B cell (primary cell): ENCODE results near the gene MCRS1. TPM values are rescaled to one million over a fixed set of nuclear protein-coding genes. Genes with fewer than 3 reads are reported as not detected.

ENCODE experiments used
- ATAC-seq: fragments of 200-7000 bp; cut with Tn5 transposase; one replicate; pipeline ENCODE4 v1.10.0; 2021; ENCODE audit warnings: low read depth, mild to moderate bottlenecking, moderate number of reproducible peaks, moderate library complexity
- CTCF ChIA-PET: fragments of 350-600 bp; sonication (Branson Sonifier 250); formaldehyde crosslinking; loops from one replicate; lab custom pipeline; 2021; ENCODE audit warnings: antibody characterized with exemption, inconsistent platforms; lab: Charles Lee
- POLR2A ChIA-PET: fragments of 350-600 bp; sonication (Branson Sonifier 250); formaldehyde crosslinking; loops from one replicate; lab custom pipeline; 2021; ENCODE audit warnings: antibody characterized with exemption; lab: Charles Lee
- DNase-seq: peaks from one replicate; pipeline ENCODE4 v3.0.0; 2013
- H2AFZ ChIP-seq: 2 replicates; pipeline ENCODE4 v1.6.1; 2012; ENCODE audit warnings: mild to moderate bottlenecking, low read depth, low read length; ENCODE audit not compliant: insufficient read depth, poor library complexity, severe bottlenecking
- H3K27ac ChIP-seq, 2 donors: 1 replicate in 1 of 2; 2 replicates in 1 of 2; pipeline ENCODE4 v1.5.1; 2012 to 2013; ENCODE audit warnings: low read length in 2 of 2, mild to moderate bottlenecking in 2 of 2, moderate library complexity in 1 of 2
- H3K27me3 ChIP-seq, 4 experiments: fragments of 200-600 bp in 1 of 4; sonication (generic) in 1 of 4; replicated peaks in 1 of 4; 1 replicate in 2 of 4; 2 replicates in 2 of 4; pipeline versions ENCODE4 v1.6.1 to v1.7.0; 2013 to 2016; ENCODE audit warnings: low read length in 3 of 4, mild to moderate bottlenecking in 2 of 4, mixed read lengths in 1 of 4, moderate library complexity in 1 of 4; ENCODE audit not compliant: insufficient read depth in 4 of 4, control insufficient read depth in 3 of 4; ENCODE audit errors: control extremely low read depth in 1 of 4
- H3K36me3 ChIP-seq, 2 experiments: replicated peaks in 1 of 2; 1 replicate in 1 of 2; 2 replicates in 1 of 2; pipeline versions ENCODE4 v1.6.1 to v1.7.1; 2013; ENCODE audit warnings: low read length in 1 of 2; ENCODE audit not compliant: insufficient read depth in 2 of 2, control insufficient read depth in 1 of 2; ENCODE audit errors: control extremely low read depth in 1 of 2, extremely low read depth in 1 of 2
- H3K4me1 ChIP-seq, 2 donors: fragments of 200-600 bp in 1 of 2; sonication (generic) in 1 of 2; 1 replicate in 1 of 2; 2 replicates in 1 of 2; pipeline versions ENCODE4 v1.5.1 to v1.6.1; 2013 to 2017; ENCODE audit warnings: low read length in 2 of 2; ENCODE audit not compliant: control insufficient read depth in 2 of 2, insufficient read depth in 2 of 2
- H3K4me2 ChIP-seq: replicated peaks from 2 replicates; pipeline ENCODE3; 2012; ENCODE audit warnings: mild to moderate bottlenecking, low read depth, low read length; ENCODE audit not compliant: poor library complexity, severe bottlenecking
- H3K4me3 ChIP-seq, 5 experiments: fragments of 200-600 bp in 1 of 5; sonication (generic) in 1 of 5; 1 replicate in 3 of 5; 2 replicates in 2 of 5; pipeline versions ENCODE4 v1.5.1 to v1.7.0; 2011 to 2016; ENCODE audit warnings: low read length in 4 of 5, mild to moderate bottlenecking in 4 of 5, low read depth in 2 of 5, control low read depth in 1 of 5, moderate library complexity in 1 of 5; ENCODE audit not compliant: insufficient read depth in 1 of 5; ENCODE audit errors: control extremely low read depth in 1 of 5, extremely low read depth in 1 of 5
- H3K79me2 ChIP-seq: fragments of 200-600 bp; sonication (generic); one replicate; pipeline ENCODE4 v1.6.0; 2016; ENCODE audit warnings: low read length; ENCODE audit not compliant: control insufficient read depth, insufficient read depth
- H3K9ac ChIP-seq: fragments of 200-600 bp; sonication (generic); 2 replicates; pipeline ENCODE4 v1.6.1; 2017; ENCODE audit warnings: mild to moderate bottlenecking, low read length, moderate library complexity
- H3K9me3 ChIP-seq, 3 donors: one replicate each; pipeline versions ENCODE4 v1.6.1 to v1.7.1; 2013; ENCODE audit warnings: low read length in 2 of 3; ENCODE audit not compliant: control insufficient read depth in 2 of 3, insufficient read depth in 1 of 3; ENCODE audit errors: control extremely low read depth in 1 of 3
- H4K20me1 ChIP-seq: 2 replicates; pipeline ENCODE4 v1.6.0; 2012; ENCODE audit warnings: mild to moderate bottlenecking, low read length; ENCODE audit not compliant: insufficient read depth, control insufficient read depth, poor library complexity, severe bottlenecking
- H3K27ac Mint-ChIP-seq: one replicate; pipeline ENCODE4 v1.8.0; 2021; ENCODE audit warnings: mixed read lengths
- H3K27me3 Mint-ChIP-seq: one replicate; pipeline ENCODE4 v1.8.0; 2021; ENCODE audit warnings: mixed read lengths
- H3K4me1 Mint-ChIP-seq: one replicate; pipeline ENCODE4 v1.8.0; 2021; ENCODE audit warnings: mixed read lengths
- H3K4me3 Mint-ChIP-seq: one replicate; pipeline ENCODE4 v1.8.0; 2021; ENCODE audit warnings: mixed read lengths
- H3K9me3 Mint-ChIP-seq: one replicate; pipeline ENCODE4 v1.8.0; 2022; ENCODE audit warnings: mixed read lengths; ENCODE audit not compliant: insufficient read depth
- EZH2 ChIP-seq: IDR thresholded peaks from 2 replicates; pipeline ENCODE4 v1.6.1; 2012; ENCODE audit warnings: borderline replicate concordance, low read depth, mild to moderate bottlenecking, moderate library complexity, low read length; ENCODE audit not compliant: insufficient read depth, poor library complexity, severe bottlenecking
- WGBS: methylation state at CpG from one replicate; pipeline ENCODE4 v1.1.5; 2013; ENCODE audit warnings: missing lambda C conversion rate; ENCODE audit not compliant: insufficient coverage; 5-methylcytosine and 5-hydroxymethylcytosine counted together
- intact Hi-C: fragments of 100-400 bp; cut with micrococcal nuclease; formaldehyde crosslinking; loops from one replicate; pipeline ENCODE4 v1.10.0; 2022
- polyA plus RNA-seq: library from polyadenylated mRNA; depleted of rRNA; stranded (reverse); fragments of >200 nt; gene quantifications from 2 replicates; pipeline ENCODE4 v1.2.3, GENCODE V29; 2012
- total RNA-seq, 2 donors: library from RNA; stranded (reverse); fragments of 120-200 nt in 1 of 2; gene quantifications; 1 replicate in 1 of 2; 2 replicates in 1 of 2; pipeline versions ENCODE4 v1.2.3 to v1.2.4, GENCODE V29; 2013 to 2022
- TF ChIP-seq, protein P1 (sequence below): fragments of 200-600 bp; IDR thresholded peaks from one replicate; pipeline ENCODE4 v1.8.0; 2022; ENCODE audit warnings: antibody characterized with exemption, mild to moderate bottlenecking

Gene MCRS1
- total and polyA plus RNA-seq, 2 donors (not counting 1 experiment from before 2014, with no cell fraction given) = 81.1 to 107 TPM

DNA sequence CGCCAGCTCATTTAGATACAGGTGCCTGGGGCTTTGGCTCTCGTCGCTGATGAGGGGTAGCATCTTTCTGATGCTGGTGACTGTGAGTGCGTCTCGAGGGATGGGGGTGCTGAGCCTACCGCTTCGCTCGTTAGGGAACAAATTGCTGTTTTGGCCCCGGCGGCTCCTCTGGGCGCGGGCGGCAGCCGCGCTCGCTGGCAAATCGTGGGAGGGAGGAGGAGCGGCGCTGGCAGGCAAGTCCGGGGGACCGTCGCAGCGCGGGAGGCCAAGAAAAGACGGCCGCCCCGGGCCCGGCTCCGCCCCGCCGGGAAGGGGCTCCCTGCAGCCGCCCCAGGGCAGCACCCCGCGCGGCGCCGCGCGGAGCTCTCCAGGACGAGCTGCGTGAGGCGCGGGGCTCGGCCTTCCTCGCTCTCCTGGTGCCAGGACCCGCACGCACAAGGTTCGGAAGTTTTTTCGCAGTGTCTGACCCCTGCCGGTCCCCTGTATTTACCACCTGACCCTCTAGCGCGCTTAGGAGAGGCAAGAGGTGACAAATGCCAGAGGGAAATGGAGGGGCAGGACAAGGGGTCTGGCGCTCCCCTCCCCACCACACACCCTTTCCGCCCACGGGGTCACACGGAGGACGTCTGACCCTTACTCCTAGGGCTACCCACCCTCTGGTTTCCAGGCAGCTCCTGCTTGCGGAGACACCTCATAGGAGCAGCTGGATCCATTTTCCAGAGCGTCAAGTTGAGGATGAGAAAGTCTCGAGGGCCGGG is 30.0 kb downstream of the MCRS1 start:
- H3K4me2 ChIP-seq = peak overlapping the region; percentile 99
- peaks cover 0 to 9% (median 0%) of the 10 kb centered on the region in 3 donors for H3K9me3 ChIP-seq
- Mint-ChIP-seq H3K4me1 (peaks cover 44% of the 10 kb centered on the region), H3K27ac (peak overlapping the region; percentile 53), H3K9me3 (no peaks in the 10 kb centered on the region), H3K27me3 (peaks cover 27% of the 10 kb centered on the region), H3K4me3 (peak overlapping the region; percentile 90)
- H2AFZ ChIP-seq = peak overlapping the region; percentile 77
- peaks cover 33 to 49% of the 10 kb centered on the region in 2 donors for H3K4me1 ChIP-seq
- peak overlapping the region; percentile 40 to 76 (median 48) for H3K4me3 ChIP-seq
- CTCF ChIA-PET = interaction anchor here (0.5 to 2.1 kb wide), 3 partner anchors 179 to 272 kb away, joined by 4 to 6 read pairs (median 5); partner anchors contain the start of gene DNAJC22
- H3K79me2 ChIP-seq = no peaks in the 10 kb centered on the region
- H3K9ac ChIP-seq = peak overlapping the region; percentile 72
- POLR2A ChIA-PET = no interaction called here
- no peak overlapping the region for H3K27ac ChIP-seq
- H3K36me3 ChIP-seq = no peaks in the 10 kb centered on the region
- DNase-seq (peak; percentile 64), ATAC-seq (peak; percentile 28)
- 2% methylated on average over 48 of the region's 61 CpGs for WGBS
- intact Hi-C loops = loop anchor here (1.0 to 2.0 kb wide), 2 partner anchors 29 to 169 kb away; partner anchors contain the start of gene FMNL3
- TF ChIP-seq, protein P1, sequence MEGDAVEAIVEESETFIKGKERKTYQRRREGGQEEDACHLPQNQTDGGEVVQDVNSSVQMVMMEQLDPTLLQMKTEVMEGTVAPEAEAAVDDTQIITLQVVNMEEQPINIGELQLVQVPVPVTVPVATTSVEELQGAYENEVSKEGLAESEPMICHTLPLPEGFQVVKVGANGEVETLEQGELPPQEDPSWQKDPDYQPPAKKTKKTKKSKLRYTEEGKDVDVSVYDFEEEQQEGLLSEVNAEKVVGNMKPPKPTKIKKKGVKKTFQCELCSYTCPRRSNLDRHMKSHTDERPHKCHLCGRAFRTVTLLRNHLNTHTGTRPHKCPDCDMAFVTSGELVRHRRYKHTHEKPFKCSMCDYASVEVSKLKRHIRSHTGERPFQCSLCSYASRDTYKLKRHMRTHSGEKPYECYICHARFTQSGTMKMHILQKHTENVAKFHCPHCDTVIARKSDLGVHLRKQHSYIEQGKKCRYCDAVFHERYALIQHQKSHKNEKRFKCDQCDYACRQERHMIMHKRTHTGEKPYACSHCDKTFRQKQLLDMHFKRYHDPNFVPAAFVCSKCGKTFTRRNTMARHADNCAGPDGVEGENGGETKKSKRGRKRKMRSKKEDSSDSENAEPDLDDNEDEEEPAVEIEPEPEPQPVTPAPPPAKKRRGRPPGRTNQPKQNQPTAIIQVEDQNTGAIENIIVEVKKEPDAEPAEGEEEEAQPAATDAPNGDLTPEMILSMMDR = no peak
- TF ChIP-seq EZH2 = peak; percentile 2
- H4K20me1 ChIP-seq = no peaks in the 10 kb centered on the region
- peaks cover 0 to 42% (median 13%) of the 10 kb centered on the region in 4 experiments for H3K27me3 ChIP-seq
